ENCODE results near the gene ZNF844.

DNA sequence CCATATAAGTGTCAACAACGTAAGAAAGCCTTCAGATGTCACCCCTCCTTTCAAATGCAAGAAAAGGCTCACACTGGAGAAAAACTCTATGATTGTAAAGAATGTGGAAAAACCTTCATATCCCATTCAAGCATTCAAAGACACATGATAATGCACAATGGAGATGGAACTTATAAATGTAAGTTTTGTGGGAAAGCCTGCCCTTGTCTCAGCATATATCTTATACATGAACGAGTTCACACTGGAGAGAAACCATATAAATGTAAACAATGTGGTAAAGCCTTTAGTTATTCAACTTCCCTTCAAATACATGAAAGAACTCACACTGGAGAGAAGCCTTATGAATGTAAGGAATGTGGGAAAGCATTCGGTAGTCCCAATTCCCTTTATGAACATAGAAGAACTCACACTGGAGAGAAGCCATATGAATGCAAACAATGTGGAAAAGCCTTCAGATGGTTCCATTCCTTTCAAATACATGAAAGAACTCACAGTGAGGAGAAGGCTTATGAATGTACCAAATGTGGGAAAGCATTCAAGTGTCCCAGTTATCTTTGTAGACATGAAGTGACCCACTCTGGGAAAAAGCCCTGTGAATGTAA is 11.1 kb downstream of the ZNF844 start:
- TF ChIP-seq, protein P1, sequence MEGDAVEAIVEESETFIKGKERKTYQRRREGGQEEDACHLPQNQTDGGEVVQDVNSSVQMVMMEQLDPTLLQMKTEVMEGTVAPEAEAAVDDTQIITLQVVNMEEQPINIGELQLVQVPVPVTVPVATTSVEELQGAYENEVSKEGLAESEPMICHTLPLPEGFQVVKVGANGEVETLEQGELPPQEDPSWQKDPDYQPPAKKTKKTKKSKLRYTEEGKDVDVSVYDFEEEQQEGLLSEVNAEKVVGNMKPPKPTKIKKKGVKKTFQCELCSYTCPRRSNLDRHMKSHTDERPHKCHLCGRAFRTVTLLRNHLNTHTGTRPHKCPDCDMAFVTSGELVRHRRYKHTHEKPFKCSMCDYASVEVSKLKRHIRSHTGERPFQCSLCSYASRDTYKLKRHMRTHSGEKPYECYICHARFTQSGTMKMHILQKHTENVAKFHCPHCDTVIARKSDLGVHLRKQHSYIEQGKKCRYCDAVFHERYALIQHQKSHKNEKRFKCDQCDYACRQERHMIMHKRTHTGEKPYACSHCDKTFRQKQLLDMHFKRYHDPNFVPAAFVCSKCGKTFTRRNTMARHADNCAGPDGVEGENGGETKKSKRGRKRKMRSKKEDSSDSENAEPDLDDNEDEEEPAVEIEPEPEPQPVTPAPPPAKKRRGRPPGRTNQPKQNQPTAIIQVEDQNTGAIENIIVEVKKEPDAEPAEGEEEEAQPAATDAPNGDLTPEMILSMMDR (IDR thresholded peaks at IDR 0.05), result no peak
- no peak for TF ChIP-seq POLR2A (IDR thresholded peaks at IDR 0.05)

Data from testis (tissue), 2 donors.